GM12891 (cell line): ENCODE measurements around the gene NCAPH2.

Experiments used
- PAX5 ChIP-seq: IDR thresholded peaks from 2 replicates; pipeline ENCODE4 v1.6.1; 2011; ENCODE audit warnings: low read length, moderate library complexity, mild to moderate bottlenecking; ENCODE audit not compliant: insufficient read depth, severe bottlenecking
- POLR2A ChIP-seq: IDR thresholded peaks from 2 replicates; pipeline ENCODE4 v1.6.1; 2011; ENCODE audit warnings: low read depth, low read length, control low read depth
- POLR2AphosphoS5 ChIP-seq: IDR thresholded peaks from 2 replicates; pipeline ENCODE4 v1.6.1; 2011; ENCODE audit warnings: low read depth, low read length, control low read depth
- POU2F2 ChIP-seq: IDR thresholded peaks from 2 replicates; pipeline ENCODE4 v1.6.1; 2011; ENCODE audit warnings: low read depth, mild to moderate bottlenecking, control low read depth, low read length, moderate library complexity
- SPI1 ChIP-seq: IDR thresholded peaks from 2 replicates; pipeline ENCODE4 v1.6.1; 2011; ENCODE audit warnings: low read depth, low read length, control low read depth
- TAF1 ChIP-seq: IDR thresholded peaks from 2 replicates; pipeline ENCODE4 v1.6.1; 2011; ENCODE audit warnings: low read depth, low read length, control low read depth

DNA sequence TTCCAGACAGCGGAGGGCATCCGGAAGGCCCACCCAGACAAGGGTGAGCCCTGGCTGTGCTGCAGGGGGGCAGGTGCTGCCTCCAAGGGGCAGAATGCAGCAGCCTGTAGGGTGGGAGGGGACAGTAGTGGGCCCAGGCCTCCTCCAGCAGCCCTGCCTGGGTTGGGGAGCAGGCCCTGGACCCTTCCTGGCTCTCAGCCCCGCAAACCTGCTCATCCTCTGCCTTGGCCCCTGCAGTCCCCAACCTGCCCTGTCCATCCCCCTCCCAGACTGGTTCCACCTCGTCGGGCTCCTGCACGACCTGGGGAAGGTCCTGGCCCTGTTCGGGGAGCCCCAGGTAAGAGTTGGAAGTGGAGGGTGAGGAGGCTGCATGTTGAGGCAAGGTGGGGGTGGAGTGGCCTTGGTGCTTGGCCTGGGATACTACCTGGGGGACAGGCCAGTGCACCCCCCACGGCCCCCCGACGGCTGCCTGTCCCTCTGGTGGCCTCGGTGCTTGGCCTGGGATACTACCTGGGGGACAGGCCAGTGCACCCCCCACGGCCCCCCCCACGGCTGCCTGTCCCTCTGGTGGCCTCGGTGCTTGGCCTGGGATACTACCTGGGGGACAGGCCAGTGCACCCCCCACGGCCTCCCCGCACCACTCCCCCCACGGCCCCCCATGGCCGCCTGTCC lies 19.9 kb upstream of the NCAPH2 start:
- TF ChIP-seq POLR2AphosphoS5 = no peak
- TF ChIP-seq POU2F2 = no peak
- no peak for TF ChIP-seq POLR2A
- TF ChIP-seq TAF1 = no peak
- no peak for TF ChIP-seq PAX5
- no peak for TF ChIP-seq SPI1
